Skeletal muscle cell (primary cell): ENCODE data around the gene RPS6KA2.
"Not testable (repeated sequence)": the region's sequence is repeated elsewhere in the genome, so short reads cannot be mapped to it uniquely, and the experiment has no call there.

Source experiments
- DNase-seq: peaks from one replicate; pipeline ENCODE4 v3.0.0-alpha.2; 2010; ENCODE audit warnings: low read depth
- H3K4me3 ChIP-seq: 2 replicates; pipeline ENCODE4 v1.5.1; 2011; ENCODE audit warnings: low read depth, mild to moderate bottlenecking, control low read depth, low read length, moderate library complexity

Gene RPS6KA2

DNA sequence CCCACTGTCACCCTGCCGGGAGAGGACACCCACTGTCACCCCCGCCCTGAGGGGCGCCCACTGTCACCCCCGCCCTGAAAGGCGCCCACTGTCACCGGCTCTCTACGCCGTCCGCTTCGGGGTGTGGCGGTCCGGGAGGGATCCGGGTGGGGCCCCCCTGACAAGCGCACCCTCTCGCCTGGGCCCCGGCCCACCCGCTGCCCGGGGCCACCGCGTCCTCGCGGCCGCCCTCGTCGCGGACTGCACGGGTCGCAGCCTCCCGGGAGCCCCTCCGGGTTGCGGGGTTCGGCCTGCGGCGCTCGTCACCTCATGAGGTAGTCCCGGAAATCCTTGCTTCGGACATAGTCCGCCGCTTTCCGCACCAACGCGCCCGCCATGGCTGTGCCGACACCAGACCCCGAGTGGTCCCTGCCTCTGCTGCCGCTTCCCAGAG, 244.5 kb downstream of the RPS6KA2 start:
- no peak for DNase-seq
- peak overlapping the region; percentile 83 for H3K4me3 ChIP-seq

DNA sequence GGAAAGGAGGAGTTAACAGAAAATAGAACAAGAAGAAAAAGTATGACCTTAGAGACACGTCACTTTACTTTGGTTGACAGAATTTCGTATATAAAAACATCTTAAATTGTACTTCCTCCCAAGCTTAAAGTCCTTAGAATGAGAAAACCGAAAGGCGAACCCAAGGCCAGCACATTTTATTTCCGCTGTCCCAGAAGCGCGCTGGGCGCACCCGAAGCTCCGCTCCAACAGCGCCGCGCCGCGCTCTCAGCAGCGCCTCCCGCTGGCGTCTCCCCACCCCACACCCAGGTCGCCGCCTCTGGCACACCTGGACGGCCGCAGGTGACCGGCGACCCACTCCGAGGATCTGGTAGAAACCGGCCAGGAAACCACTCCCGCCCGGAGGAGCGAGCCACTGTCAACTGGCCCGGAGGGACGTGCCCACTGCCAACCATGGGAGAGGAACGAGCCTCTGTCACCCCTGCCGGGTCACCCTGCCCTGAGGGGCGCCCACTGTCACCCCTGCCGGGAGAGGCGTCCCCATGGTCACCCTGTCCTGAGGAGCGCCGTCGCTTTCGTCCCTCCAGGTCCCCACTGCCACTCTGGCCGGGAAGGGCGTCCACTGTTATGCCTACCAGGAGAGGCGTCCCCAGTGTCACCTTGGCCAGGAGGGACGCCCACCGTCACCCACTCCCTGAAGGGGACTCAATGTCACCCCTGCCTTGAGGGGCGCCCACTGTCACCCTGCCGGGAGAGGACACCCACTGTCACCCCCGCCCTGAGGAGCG, 245.1 kb downstream of the RPS6KA2 start:
- no peak for DNase-seq
- peak overlapping the region; percentile 83 for H3K4me3 ChIP-seq

GRCh38 chr6:166381381-166381732, 245.7 kb downstream of the RPS6KA2 start:
- peak overlapping the region; percentile 83 for H3K4me3 ChIP-seq
- no peak for DNase-seq

- no peak overlapping the region for H3K4me3 ChIP-seq
- DNase-seq: no peak
Measured at GRCh38 chr6:166379800-166380199, 247.3 kb downstream of the RPS6KA2 start.

DNA sequence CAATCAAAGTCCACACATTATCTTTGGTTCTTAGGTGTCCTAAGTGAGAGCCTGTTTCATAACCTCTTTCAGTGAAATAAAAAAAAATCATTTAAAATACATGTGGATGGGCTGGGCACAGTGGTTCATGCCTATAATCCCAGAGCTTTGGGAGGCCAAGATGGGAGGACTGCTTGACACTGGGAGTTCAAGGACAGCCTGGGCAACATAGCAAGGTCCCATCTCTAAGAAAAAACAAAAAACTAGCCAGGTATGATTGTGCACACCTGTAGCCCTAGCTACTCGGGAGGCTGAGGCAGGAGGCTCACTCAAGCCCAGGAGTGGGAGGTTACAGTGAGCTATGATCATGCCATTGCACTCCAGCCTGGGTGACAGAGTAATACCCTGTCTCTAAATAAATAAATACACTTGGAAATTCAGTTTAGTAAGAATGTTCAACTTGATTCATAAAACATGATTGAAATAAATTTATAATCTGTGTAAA, 247.9 kb downstream of the RPS6KA2 start:
- no peak for DNase-seq
- no peak overlapping the region for H3K4me3 ChIP-seq

DNA sequence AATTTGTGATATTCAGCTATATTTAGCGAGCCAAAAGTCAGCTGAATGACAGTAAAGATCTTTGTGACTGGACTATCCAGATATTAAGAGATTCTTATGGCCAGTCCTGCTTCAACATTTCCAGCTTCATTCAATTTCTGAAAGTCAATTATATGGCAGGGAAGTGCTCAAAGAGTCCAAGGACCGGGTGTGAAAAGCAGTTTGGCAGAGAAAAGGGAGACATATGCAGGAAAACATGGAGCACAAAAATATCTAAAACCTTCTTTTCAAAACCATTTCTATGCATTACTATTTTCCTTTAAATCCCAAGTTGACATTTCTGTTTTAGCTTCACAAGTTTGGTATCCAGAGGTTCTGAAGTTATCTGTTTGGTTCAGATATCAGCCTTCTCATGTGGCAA, 249.3 kb downstream of the RPS6KA2 start:
- H3K4me3 ChIP-seq: no peak overlapping the region
- no peak for DNase-seq

DNA sequence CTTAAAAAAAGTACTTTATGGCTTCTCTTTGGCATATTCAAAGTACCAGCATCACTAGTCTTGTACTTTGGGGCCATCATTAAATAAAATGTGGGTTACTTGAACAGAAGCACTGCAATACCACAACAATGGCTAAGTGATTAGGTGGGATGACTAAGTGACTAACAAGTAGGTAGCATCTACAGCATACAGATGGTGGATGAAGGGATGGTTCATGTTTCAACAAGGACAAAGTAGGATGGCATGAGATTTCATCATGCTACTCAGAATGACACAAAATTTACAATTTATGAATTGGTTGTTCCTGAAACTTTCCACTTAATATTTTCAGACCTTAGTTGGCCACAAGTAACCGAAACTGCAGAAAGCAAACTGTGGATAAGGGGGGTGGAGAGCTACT, 252.0 kb downstream of the RPS6KA2 start:
- no peak overlapping the region for H3K4me3 ChIP-seq
- DNase-seq: no peak

DNA sequence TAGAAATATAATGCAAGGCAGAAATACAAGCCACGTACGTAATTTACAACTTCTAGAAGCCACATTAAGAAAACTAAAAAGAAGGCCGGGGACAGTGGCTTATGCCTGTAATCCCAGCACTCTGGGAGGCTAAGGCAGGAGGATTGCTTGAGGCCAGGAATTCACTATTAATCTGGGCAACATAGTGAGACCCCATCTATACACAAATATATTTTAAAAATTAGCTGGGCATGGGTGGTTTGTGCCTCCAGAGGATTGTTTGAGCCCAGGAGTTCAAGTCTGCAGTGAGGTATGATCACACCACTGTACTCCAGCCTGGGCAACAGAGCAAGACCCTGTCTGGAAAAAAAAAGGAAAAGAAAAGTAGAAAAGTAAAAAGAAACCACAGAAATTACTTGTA, 256.6 kb downstream of the RPS6KA2 start:
- H3K4me3 ChIP-seq: no peak overlapping the region
- DNase-seq: no peak

DNA sequence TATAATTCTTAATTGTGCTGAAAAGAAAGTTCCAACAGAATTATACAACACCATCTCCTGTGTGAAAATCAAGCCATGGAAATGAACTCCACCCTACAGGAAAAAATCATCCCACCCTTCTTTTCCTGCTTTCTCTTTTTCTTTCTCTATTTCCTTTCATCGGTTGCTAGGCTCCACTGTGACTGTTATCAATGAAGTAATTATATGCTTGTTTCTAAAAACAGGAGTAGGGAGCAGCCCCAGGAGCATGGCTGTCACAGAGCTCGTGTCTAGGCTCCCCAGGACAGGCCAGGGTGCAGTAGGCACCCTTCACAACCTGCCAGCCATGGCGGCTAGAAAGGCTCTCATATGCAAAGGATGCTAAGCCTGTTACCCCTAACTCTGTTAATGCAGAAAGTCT, 257.3 kb downstream of the RPS6KA2 start:
- H3K4me3 ChIP-seq: no peak overlapping the region
- DNase-seq: no peak

- H3K4me3 ChIP-seq: no peak overlapping the region
- no peak for DNase-seq
Measured at GRCh38 chr6:166366921-166367320, 260.1 kb downstream of the RPS6KA2 start.

DNA sequence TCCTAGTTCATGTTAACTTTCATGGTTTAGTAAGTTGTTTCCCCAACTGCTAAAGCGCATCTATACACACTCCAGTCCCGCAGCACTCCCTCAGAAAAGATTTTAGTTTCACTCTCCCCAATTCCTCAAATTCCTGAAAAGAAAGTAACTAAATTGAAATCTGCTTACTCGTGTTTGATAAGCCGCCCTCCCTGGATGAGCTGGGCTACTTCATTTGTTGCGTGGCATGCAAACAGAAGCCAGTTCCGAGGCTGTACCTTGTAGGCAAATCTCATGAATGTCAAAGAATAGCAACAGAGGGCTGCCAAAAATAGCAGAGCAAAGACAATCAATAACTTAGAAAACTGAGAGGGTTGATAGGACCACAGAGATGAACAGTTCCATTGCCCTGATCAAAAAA, 261.2 kb downstream of the RPS6KA2 start:
- H3K4me3 ChIP-seq: no peak overlapping the region
- DNase-seq: no peak

DNA sequence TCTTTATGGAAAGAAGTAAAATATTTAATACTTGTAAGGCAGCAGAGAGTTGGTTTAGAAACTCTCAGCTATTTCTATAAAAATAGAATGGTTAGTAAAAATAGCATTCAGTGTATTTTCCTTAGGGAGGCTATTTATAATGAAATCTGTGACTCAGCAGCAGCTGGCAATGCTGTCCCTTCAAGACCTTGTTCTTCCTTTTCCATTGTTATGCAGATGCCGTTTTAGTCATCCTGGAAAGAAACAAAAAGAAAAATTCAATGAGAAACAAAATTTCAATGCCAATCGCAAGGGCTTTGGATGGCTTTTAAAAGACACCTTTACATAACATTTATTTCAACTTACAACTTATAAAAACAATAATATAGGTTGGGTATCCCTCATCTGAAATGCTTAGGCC, 261.8 kb downstream of the RPS6KA2 start:
- no peak overlapping the region for H3K4me3 ChIP-seq
- peak; percentile 39 for DNase-seq

GRCh38 chr6:166364456-166364855, 262.6 kb downstream of the RPS6KA2 start:
- DNase-seq: no peak
- H3K4me3 ChIP-seq: no peak overlapping the region

GRCh38 chr6:166362427-166362826, 264.6 kb downstream of the RPS6KA2 start:
- DNase-seq, H3K4me3 ChIP-seq: not testable (repeated sequence)

- DNase-seq: peak; percentile 31
Measured at GRCh38 chr6:166361077-166361429, 266.0 kb downstream of the RPS6KA2 start.

DNA sequence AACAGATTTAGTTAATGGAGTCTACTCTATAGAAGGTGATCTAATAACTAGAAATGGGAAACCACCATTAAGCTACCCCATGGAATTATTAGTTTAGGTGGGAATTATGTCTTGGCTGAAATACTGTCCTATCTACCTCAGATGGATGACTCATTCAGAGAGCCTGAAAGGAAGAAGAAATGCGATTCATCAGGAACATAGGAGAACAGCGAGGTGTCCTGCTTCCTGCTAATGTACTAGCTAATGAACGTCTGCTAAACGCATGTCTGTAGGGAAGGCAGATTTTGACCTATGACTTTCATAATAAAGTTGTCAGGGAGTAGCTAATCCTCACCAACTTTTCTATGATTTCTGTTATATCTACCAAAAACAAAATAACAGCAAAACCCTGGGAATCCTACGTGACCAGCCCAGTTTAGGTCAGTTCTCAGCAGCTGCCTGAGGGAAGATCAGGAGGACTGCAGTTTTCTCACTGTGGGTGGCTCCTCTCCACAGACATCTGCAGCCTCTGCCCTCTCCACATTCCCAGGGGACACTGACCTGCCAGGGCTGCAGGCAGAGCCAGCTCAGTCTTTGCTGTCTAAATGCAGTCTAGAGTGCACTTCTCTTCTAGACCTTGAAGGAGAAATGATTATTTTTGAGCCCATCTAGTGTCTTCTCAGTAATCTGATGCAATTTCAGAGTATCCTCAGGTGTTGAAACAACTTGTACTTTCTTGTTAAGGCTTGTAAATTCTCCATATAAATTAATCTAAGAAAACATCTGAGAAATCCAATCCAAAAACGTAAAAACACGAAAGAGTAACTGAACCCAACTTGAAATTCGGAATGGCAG, 266.6 kb downstream of the RPS6KA2 start:
- no peak overlapping the region for H3K4me3 ChIP-seq

More at GRCh38 chr6:166361077-166361429, 266.0 kb downstream of the RPS6KA2 start:
- no peak overlapping the region for H3K4me3 ChIP-seq

More for the DNA sequence above, 266.6 kb downstream of the RPS6KA2 start:
- DNase-seq: peak; percentile 36
